HEK293T (cell line): Measurements from ENCODE around the gene GABBR1.

Experiments used
- CTCF ChIA-PET: fragments of 350-600 bp; formaldehyde crosslinking; extraction: SDS; loops from one replicate; lab custom pipeline; 2021; ENCODE audit warnings: antibody characterized with exemption, inconsistent platforms; lab: Yijun Ruan, JAX
- POLR2A ChIA-PET: fragments of 350-600 bp; formaldehyde crosslinking; extraction: SDS; loops from one replicate; lab custom pipeline; 2020; ENCODE audit warnings: antibody characterized with exemption, inconsistent platforms; lab: Yijun Ruan, JAX
- DNase-seq: peaks from one replicate; pipeline ENCODE4 v3.0.0; 2012; ENCODE audit warnings: mixed read lengths; ENCODE audit errors: extremely low spot score
- ARNT ChIP-seq: fragments of 450-650 bp; IDR thresholded peaks from 2 replicates; pipeline ENCODE4 v1.6.1; 2017; ENCODE audit warnings: mild to moderate bottlenecking
- BHLHE40 ChIP-seq: fragments of 450-650 bp; IDR thresholded peaks from 2 replicates; pipeline ENCODE4 v1.6.1; 2016; ENCODE audit warnings: mild to moderate bottlenecking, moderate library complexity, borderline replicate concordance
- CTBP1 ChIP-seq: fragments of 450-650 bp; IDR thresholded peaks from 2 replicates; pipeline ENCODE4 v1.6.1; 2016; ENCODE audit warnings: borderline replicate concordance
- ELF4 ChIP-seq: fragments of 450-650 bp; IDR thresholded peaks from 2 replicates; pipeline ENCODE4 v1.6.1; 2017; ENCODE audit warnings: antibody characterized with exemption
- FOXA1 ChIP-seq: fragments of 450-650 bp; IDR thresholded peaks from 2 replicates; pipeline ENCODE4 v1.6.1; 2016; ENCODE audit warnings: mild to moderate bottlenecking
- FOXK2 ChIP-seq: fragments of 450-650 bp; IDR thresholded peaks from 2 replicates; pipeline ENCODE4 v1.6.1; 2016; ENCODE audit warnings: mild to moderate bottlenecking
- FOXM1 ChIP-seq: fragments of 450-650 bp; IDR thresholded peaks from 2 replicates; pipeline ENCODE4 v1.6.1; 2017; ENCODE audit warnings: mild to moderate bottlenecking, borderline replicate concordance
- HDGF ChIP-seq: fragments of 450-650 bp; IDR thresholded peaks from 2 replicates; pipeline ENCODE4 v1.6.1; 2017; ENCODE audit warnings: antibody characterized with exemption, borderline replicate concordance
- L3MBTL2 ChIP-seq: fragments of 450-650 bp; conservative IDR thresholded peaks from 2 replicates; pipeline ENCODE4 v1.6.1; 2016; ENCODE audit warnings: mild to moderate bottlenecking
- LEF1 ChIP-seq: fragments of 450-650 bp; IDR thresholded peaks from 2 replicates; pipeline ENCODE4 v1.6.1; 2017; ENCODE audit warnings: mild to moderate bottlenecking, borderline replicate concordance
- NFRKB ChIP-seq: fragments of 450-650 bp; IDR thresholded peaks from 2 replicates; pipeline ENCODE4 v1.6.1; 2016; ENCODE audit warnings: mild to moderate bottlenecking, moderate library complexity
- PKNOX1 ChIP-seq: fragments of 450-650 bp; IDR thresholded peaks from 2 replicates; pipeline ENCODE4 v1.6.1; 2016
- SP1 ChIP-seq: fragments of 450-650 bp; IDR thresholded peaks from 2 replicates; pipeline ENCODE4 v1.6.1; 2017
- SUZ12 ChIP-seq: fragments of 450-650 bp; IDR thresholded peaks from 2 replicates; pipeline ENCODE4 v1.6.1; 2016; ENCODE audit warnings: mild to moderate bottlenecking
- TARDBP ChIP-seq: fragments of 450-650 bp; IDR thresholded peaks from 2 replicates; pipeline ENCODE4 v1.6.1; 2016
- ZNF384 ChIP-seq: fragments of 450-650 bp; IDR thresholded peaks from 2 replicates; pipeline ENCODE4 v1.6.1; 2016

GABBR1 gene

GRCh38 chr6:29679962-29680361 lies 47.0 kb upstream of the GABBR1 start:
- no peak for TF ChIP-seq SUZ12
- TF ChIP-seq HDGF: no peak
- no peak for TF ChIP-seq FOXK2
- TF ChIP-seq ARNT: no peak
- no peak for TF ChIP-seq TARDBP
- TF ChIP-seq PKNOX1: no peak
- no peak for TF ChIP-seq CTBP1
- no peak for TF ChIP-seq L3MBTL2
- TF ChIP-seq BHLHE40: no peak
- TF ChIP-seq FOXM1: no peak
- no peak for TF ChIP-seq ELF4
- TF ChIP-seq SP1: no peak
- no peak for TF ChIP-seq FOXA1
- no peak for TF ChIP-seq LEF1
- no peak for TF ChIP-seq NFRKB
- no peak for TF ChIP-seq ZNF384
- DNase-seq: no peak
- ChIA-PET POLR2A (no interaction called here), CTCF (no interaction called here)

GRCh38 chr6:29678114-29678513 lies 45.1 kb upstream of the GABBR1 start:
- CTCF ChIA-PET: interaction anchor here (0.6 to 2.5 kb wide), 2 partner anchors 19 to 28 kb away, joined by 3 to 13 read pairs; no protein-coding TSS in a partner anchor
- no peak for DNase-seq
- POLR2A ChIA-PET: no interaction called here
- no peak for TF ChIP-seq ZNF384
- no peak for TF ChIP-seq FOXM1
- TF ChIP-seq SUZ12: no peak
- TF ChIP-seq FOXK2: no peak

GRCh38 chr6:29676981-29677601 lies 44.1 kb upstream of the GABBR1 start:
- TF ChIP-seq FOXA1: no peak
- TF ChIP-seq ZNF384: no peak
- TF ChIP-seq SP1: no peak
- no peak for TF ChIP-seq FOXK2
- no peak for TF ChIP-seq PKNOX1
- TF ChIP-seq FOXM1: no peak
- TF ChIP-seq NFRKB: no peak
- no peak for TF ChIP-seq HDGF
- no peak for TF ChIP-seq LEF1
- no peak for DNase-seq
- ChIA-PET CTCF (interaction anchor here (0.6 to 2.5 kb wide), 2 partner anchors 20 to 27 kb away, joined by 3 to 13 read pairs; no protein-coding TSS in a partner anchor), POLR2A (no interaction called here)

GRCh38 chr6:29675561-29675960 lies 42.6 kb upstream of the GABBR1 start:
- TF ChIP-seq PKNOX1 (no peak), SUZ12 (no peak), BHLHE40 (no peak), FOXA1 (no peak), CTBP1 (no peak), SP1 (no peak), HDGF (no peak), L3MBTL2 (no peak), LEF1 (no peak), ELF4 (no peak), TARDBP (no peak), FOXK2 (no peak), FOXM1 (no peak), ARNT (no peak), ZNF384 (no peak), NFRKB (no peak)
- DNase-seq: no peak
- ChIA-PET CTCF (interaction anchor here (2.5 kb wide), 1 partner anchor 25 kb away, joined by 13 read pairs; no protein-coding TSS in a partner anchor), POLR2A (no interaction called here)

GRCh38 chr6:29674008-29674407 lies 41.0 kb upstream of the GABBR1 start:
- CTCF ChIA-PET: no interaction called here
- no peak for DNase-seq

More at GRCh38 chr6:29674008-29674407, 41.0 kb upstream of the GABBR1 start:
- POLR2A ChIA-PET: no interaction called here
- TF ChIP-seq FOXA1: no peak
- no peak for TF ChIP-seq SUZ12
- TF ChIP-seq PKNOX1: no peak
- TF ChIP-seq FOXK2: no peak
- no peak for TF ChIP-seq BHLHE40
- TF ChIP-seq ZNF384: no peak
- no peak for TF ChIP-seq TARDBP
- TF ChIP-seq CTBP1: no peak
